IMR-90 (cell line): ENCODE results near the gene KCNK7. TPM values are rescaled to one million over a fixed set of nuclear protein-coding genes. Genes with fewer than 3 reads are reported as not detected.

Experiments
- ATAC-seq: fragments of 200-7000 bp; cut with Tn5 transposase; 2 replicates; pipeline ENCODE4 v1.9.1; 2020; ENCODE audit warnings: low read depth, mild to moderate bottlenecking, moderate library complexity
- BruUV-seq: library from RNA; stranded (reverse); fragments of 400-500 nt; replicated peaks from 2 replicates; lab custom pipeline; 2021; lab: Mats Ljungman, UMichigan
- CTCF ChIA-PET: fragments of 300-600 bp; formaldehyde crosslinking; extraction: SDS; loops from one replicate; lab custom pipeline; 2021; ENCODE audit warnings: antibody characterized with exemption; lab: Yijun Ruan, JAX
- POLR2A ChIA-PET: fragments of 300-600 bp; sonication (Branson Sonifier 250); formaldehyde crosslinking; loops from one replicate; lab custom pipeline; 2022; ENCODE audit warnings: antibody characterized with exemption; ENCODE audit not compliant: unreplicated experiment; lab: Charles Lee
- DNase-seq: peaks from one replicate; pipeline ENCODE4 v3.0.0; 2013
- H2AFZ ChIP-seq: replicated peaks from 2 replicates; pipeline ENCODE3; 2013; ENCODE audit warnings: low read length, mild to moderate bottlenecking; ENCODE audit not compliant: poor library complexity
- H2AK5ac ChIP-seq: 2 replicates; pipeline ENCODE4 v1.6.1; 2013; ENCODE audit warnings: low read depth, low read length, inconsistent platforms
- H2AK9ac ChIP-seq: replicated peaks from 2 replicates; pipeline ENCODE3; 2013; ENCODE audit warnings: mild to moderate bottlenecking, low read depth, low read length, moderate library complexity; ENCODE audit not compliant: poor library complexity
- H2BK120ac ChIP-seq: 2 replicates; pipeline ENCODE4 v1.6.1; 2013; ENCODE audit warnings: low read depth, low read length, inconsistent platforms
- H2BK15ac ChIP-seq: 3 replicates; pipeline ENCODE4 v1.6.1; 2013; ENCODE audit warnings: low read depth, low read length, inconsistent platforms
- H2BK20ac ChIP-seq: 2 replicates; pipeline ENCODE4 v1.6.1; 2013; ENCODE audit warnings: low read depth, mild to moderate bottlenecking, inconsistent platforms, low read length, moderate library complexity
- H2BK5ac ChIP-seq: 2 replicates; pipeline ENCODE4 v1.6.1; 2013; ENCODE audit warnings: mild to moderate bottlenecking, low read depth, low read length, inconsistent platforms; ENCODE audit not compliant: poor library complexity, severe bottlenecking
- H3K14ac ChIP-seq: replicated peaks from 2 replicates; pipeline ENCODE4 v1.6.1; 2013; ENCODE audit warnings: low read depth, low read length, inconsistent platforms
- H3K18ac ChIP-seq: 2 replicates; pipeline ENCODE4 v1.6.1; 2013; ENCODE audit warnings: low read depth, low read length, control low read depth
- H3K23ac ChIP-seq: 2 replicates; pipeline ENCODE4 v1.6.1; 2013; ENCODE audit warnings: low read depth, low read length, inconsistent platforms
- H3K27ac ChIP-seq: 2 replicates; pipeline ENCODE4 v1.5.1; 2013; ENCODE audit warnings: mild to moderate bottlenecking, control low read depth, low read length; ENCODE audit not compliant: insufficient read depth
- H3K27me3 ChIP-seq: 2 replicates; pipeline ENCODE4 v1.6.1; 2013; ENCODE audit warnings: low read length; ENCODE audit not compliant: control insufficient read depth, insufficient read depth
- H3K36me3 ChIP-seq: 2 replicates; pipeline ENCODE4 v1.6.1; 2013; ENCODE audit warnings: low read length, mixed read lengths; ENCODE audit not compliant: control insufficient read depth, insufficient read depth
- H3K4ac ChIP-seq: 2 replicates; pipeline ENCODE4 v1.6.1; 2013; ENCODE audit warnings: low read depth, low read length, inconsistent platforms
- H3K4me1 ChIP-seq: 2 replicates; pipeline ENCODE4 v1.6.1; 2013; ENCODE audit warnings: low read length, mixed read lengths; ENCODE audit not compliant: control insufficient read depth, insufficient read depth
- H3K4me2 ChIP-seq: 2 replicates; pipeline ENCODE4 v1.6.1; 2013; ENCODE audit warnings: low read depth, mild to moderate bottlenecking, control low read depth, low read length, moderate library complexity
- H3K4me3 ChIP-seq: 2 replicates; pipeline ENCODE4 v1.5.1; 2013; ENCODE audit warnings: low read depth, mild to moderate bottlenecking, control low read depth, low read length, moderate library complexity; ENCODE audit not compliant: insufficient read depth
- H3K56ac ChIP-seq: 2 replicates; pipeline ENCODE4 v1.6.1; 2013; ENCODE audit warnings: low read length, inconsistent platforms; ENCODE audit not compliant: insufficient read depth; ENCODE audit errors: extremely low read depth
- H3K79me1 ChIP-seq, 2 experiments: 2 replicates each; pipeline ENCODE4 v1.6.1; 2013; ENCODE audit warnings: low read length in 2 of 2, inconsistent platforms in 1 of 2, low read depth in 1 of 2
- H3K9ac ChIP-seq: 2 replicates; pipeline ENCODE4 v1.6.1; 2013; ENCODE audit warnings: low read depth, low read length, control low read depth
- H3K9me1 ChIP-seq: 2 replicates; pipeline ENCODE4 v1.6.1; 2013; ENCODE audit warnings: low read length, inconsistent platforms; ENCODE audit not compliant: insufficient read depth
- H3K9me3 ChIP-seq: 2 replicates; pipeline ENCODE4 v1.6.1; 2013; ENCODE audit warnings: low read length; ENCODE audit not compliant: control insufficient read depth, insufficient read depth
- H4K20me1 ChIP-seq: 2 replicates; pipeline ENCODE4 v1.6.1; 2013; ENCODE audit warnings: low read length, inconsistent platforms; ENCODE audit not compliant: insufficient read depth
- H4K5ac ChIP-seq: 2 replicates; pipeline ENCODE4 v1.6.1; 2013; ENCODE audit warnings: mild to moderate bottlenecking, low read depth, low read length, control low read depth
- H4K8ac ChIP-seq, 2 experiments: 2 replicates each; pipeline ENCODE4 v1.6.1; 2013; ENCODE audit warnings: low read depth in 2 of 2, low read length in 2 of 2, control low read depth in 1 of 2, inconsistent platforms in 1 of 2
- H4K91ac ChIP-seq: 2 replicates; pipeline ENCODE4 v1.6.1; 2013; ENCODE audit warnings: low read depth, low read length, inconsistent platforms; ENCODE audit not compliant: insufficient read depth
- BHLHE40 ChIP-seq: fragments of 150-350 bp; IDR thresholded peaks from 2 replicates; pipeline ENCODE4 v1.6.1; 2016; ENCODE audit warnings: mild to moderate bottlenecking, low read depth, low read length
- CEBPB ChIP-seq: IDR thresholded peaks from 2 replicates; pipeline ENCODE4 v1.6.1; 2012; ENCODE audit warnings: low read depth, low read length, improper control_type of control experiment
- CHD1 ChIP-seq: IDR thresholded peaks from 2 replicates; pipeline ENCODE4 v1.6.1; 2012; ENCODE audit warnings: low read depth, low read length, improper control_type of control experiment
- FOS ChIP-seq: fragments of 150-350 bp; IDR thresholded peaks from 2 replicates; pipeline ENCODE4 v1.6.1; 2016; ENCODE audit warnings: low read depth, low read length
- MAFK ChIP-seq: IDR thresholded peaks from 2 replicates; pipeline ENCODE4 v1.6.1; 2012; ENCODE audit warnings: low read depth, low read length, improper control_type of control experiment
- MAZ ChIP-seq: IDR thresholded peaks from 2 replicates; pipeline ENCODE4 v1.6.1; 2012; ENCODE audit warnings: low read depth, mild to moderate bottlenecking, low read length, improper control_type of control experiment, moderate library complexity, borderline replicate concordance
- NFE2L2 ChIP-seq: fragments of 150-350 bp; IDR thresholded peaks from 2 replicates; pipeline ENCODE4 v1.6.1; 2016; ENCODE audit warnings: low read depth, mild to moderate bottlenecking, low read length
- POLR2A ChIP-seq: IDR thresholded peaks from 2 replicates; pipeline ENCODE4 v1.6.1; 2012; ENCODE audit warnings: mild to moderate bottlenecking, low read depth, low read length
- RAD21 ChIP-seq: IDR thresholded peaks from 2 replicates; pipeline ENCODE4 v1.6.1; 2012; ENCODE audit warnings: low read length, improper control_type of control experiment
- RCOR1 ChIP-seq: IDR thresholded peaks from 2 replicates; pipeline ENCODE4 v1.6.1; 2012; ENCODE audit warnings: mild to moderate bottlenecking, low read length, improper control_type of control experiment; ENCODE audit not compliant: insufficient replicate concordance
- RFX5 ChIP-seq: IDR thresholded peaks from 2 replicates; pipeline ENCODE4 v1.8.0; 2012; ENCODE audit warnings: low read depth, mild to moderate bottlenecking, low read length, moderate library complexity
- SMC3 ChIP-seq: fragments of 150-350 bp; IDR thresholded peaks from 2 replicates; pipeline ENCODE4 v1.6.1; 2016; ENCODE audit warnings: low read depth, mild to moderate bottlenecking, antibody characterized with exemption, low read length, moderate library complexity
- WGBS, 2 experiments: methylation state at CpG; one replicate each; pipeline versions ENCODE4 v1.1.5 to v1.1.7; 2013; ENCODE audit warnings: missing lambda C conversion rate in 2 of 2; ENCODE audit not compliant: insufficient read length in 1 of 2; ENCODE audit errors: extremely low coverage in 2 of 2; 5-methylcytosine and 5-hydroxymethylcytosine counted together
- dilution Hi-C: fragments of 300-500 bp; cut with HindIII; formaldehyde crosslinking; loops from one replicate; pipeline ENCODE4 v1.14.3; 2018; ENCODE audit warnings: low sequenced_read_pairs; ENCODE audit not compliant: unreplicated experiment
- in situ Hi-C: fragments of 300-500 bp; cut with MboI; formaldehyde crosslinking; loops from 3 replicates; pipeline ENCODE4 v1.14.3; 2019; ENCODE audit warnings: low sequenced_read_pairs, inconsistent platforms, mixed read lengths
- intact Hi-C: fragments of 100-400 bp; cut with micrococcal nuclease; formaldehyde crosslinking; loops from 2 replicates; pipeline ENCODE4 v1.10.0; 2022
- polyA plus RNA-seq, 3 experiments: library from polyadenylated mRNA; depleted of rRNA; stranded (reverse); fragments of >200 nt; gene quantifications; 2 replicates each; pipeline ENCODE4 v1.2.3, GENCODE V29; 2012; ENCODE audit warnings: low replicate concordance in 1 of 3
- total RNA-seq: library from RNA; depleted of rRNA; stranded (reverse); fragments of >200 nt; gene quantifications from 2 replicates; pipeline ENCODE4 v1.2.3, GENCODE V29; 2012
- TF ChIP-seq, protein P1 (sequence below): fragments of 150-350 bp; IDR thresholded peaks from 2 replicates; pipeline ENCODE4 v1.6.1; 2017; ENCODE audit warnings: mild to moderate bottlenecking, antibody characterized with exemption, low read length, low read depth
- TF ChIP-seq, protein P2 (sequence below): fragments of 150-350 bp; IDR thresholded peaks from 2 replicates; pipeline ENCODE4 v1.6.1; 2016; ENCODE audit warnings: low read depth, mild to moderate bottlenecking, low read length, moderate library complexity, borderline replicate concordance
- TF ChIP-seq, protein P3 (sequence below): conservative IDR thresholded peaks from 2 replicates; pipeline ENCODE4 v1.5.1; 2012; ENCODE audit warnings: mild to moderate bottlenecking, low read depth, low read length, improper control_type of control experiment

Gene KCNK7
- total and polyA plus RNA-seq, 2 of the 4 experiments (the other 2 are of a cell fraction): 0.09 TPM; not detected in 1

DNA sequence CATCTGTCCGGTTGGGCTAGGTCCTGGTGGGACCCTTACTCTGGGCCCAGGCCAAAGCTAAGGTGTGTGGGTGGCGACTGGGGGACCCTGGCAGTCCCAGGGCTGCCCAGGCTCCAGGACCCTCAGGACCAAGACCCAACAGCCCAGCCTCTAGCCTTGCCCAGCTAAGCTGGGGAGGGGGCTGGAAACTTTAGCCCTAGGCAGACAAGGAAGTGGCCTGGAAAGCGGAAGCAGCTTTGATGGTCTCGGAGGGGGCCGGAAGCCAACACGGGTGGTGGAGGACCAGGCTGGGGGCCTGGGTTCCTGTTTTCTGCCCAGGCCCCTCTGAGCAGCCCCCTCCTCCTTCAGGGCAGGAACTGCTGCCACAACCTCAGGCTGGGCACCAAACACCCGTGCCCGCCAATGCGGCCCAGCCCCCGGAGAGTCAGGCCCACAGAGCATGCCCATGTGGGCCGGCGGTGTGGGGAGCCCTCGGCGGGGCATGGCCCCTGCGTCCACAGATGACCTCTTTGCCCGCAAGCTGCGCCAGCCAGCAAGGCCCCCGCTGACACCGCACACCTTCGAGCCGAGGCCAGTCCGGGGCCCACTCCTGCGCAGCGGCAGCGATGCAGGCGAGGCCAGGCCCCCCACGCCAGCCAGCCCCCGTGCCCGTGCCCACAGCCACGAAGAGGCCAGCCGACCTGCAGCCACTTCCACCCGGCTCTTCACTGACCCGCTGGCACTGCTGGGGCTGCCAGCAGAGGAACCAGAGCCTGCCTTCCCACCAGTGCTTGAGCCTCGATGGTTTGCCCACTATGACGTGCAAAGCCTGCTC, 45.1 kb upstream of the KCNK7 start:
- H2AK9ac ChIP-seq: no peak overlapping the region
- no TSS peak for BruUV-seq
- H3K23ac ChIP-seq: no peak overlapping the region
- H4K5ac ChIP-seq: no peak overlapping the region
- H3K4ac ChIP-seq: no peak overlapping the region
- no peak overlapping the region for H3K9ac ChIP-seq
- H3K4me2 ChIP-seq: no peak overlapping the region
- H2BK20ac ChIP-seq: no peak overlapping the region
- no peak overlapping the region for H4K91ac ChIP-seq
- H2BK5ac ChIP-seq: no peak overlapping the region
- dilution Hi-C loops (no loop called here), intact Hi-C loops (no loop called here), in situ Hi-C loops (no loop called here)
- no peaks in the 10 kb centered on the region for H3K9me3 ChIP-seq
- peaks cover 26% of the 10 kb centered on the region; the same call in 1 of the 2 replicates for H4K20me1 ChIP-seq
- H3K14ac ChIP-seq: no peak overlapping the region
- DNase-seq (no peak), ATAC-seq (no peak)
- peaks cover 14% of the 10 kb centered on the region for H3K4me1 ChIP-seq
- no peak overlapping the region for H2BK120ac ChIP-seq
- no peak overlapping the region for H3K56ac ChIP-seq
- H2AFZ ChIP-seq: no peak overlapping the region
- ChIA-PET POLR2A (no interaction called here), CTCF (no interaction called here)
- peaks cover 15% of the 10 kb centered on the region for H3K9me1 ChIP-seq
- peaks cover 20% of the 10 kb centered on the region for H3K36me3 ChIP-seq
- peaks cover 16 to 56% of the 10 kb centered on the region in 2 experiments for H3K79me1 ChIP-seq
- no peak overlapping the region for H3K27ac ChIP-seq
- no peak overlapping the region for H2BK15ac ChIP-seq
- H2AK5ac ChIP-seq: no peak overlapping the region
- H4K8ac ChIP-seq: no peak overlapping the region
- 96% methylated on average over 29 of the region's 35 CpGs; no CpG with 5 or more reads in 1 of the 2 experiments for WGBS, 2 experiments
- no peaks in the 10 kb centered on the region for H3K27me3 ChIP-seq
- no peak overlapping the region for H3K4me3 ChIP-seq
- no peak overlapping the region for H3K18ac ChIP-seq
- TF ChIP-seq MAZ: no peak
- no peak for TF ChIP-seq SMC3
- TF ChIP-seq, protein P1, sequence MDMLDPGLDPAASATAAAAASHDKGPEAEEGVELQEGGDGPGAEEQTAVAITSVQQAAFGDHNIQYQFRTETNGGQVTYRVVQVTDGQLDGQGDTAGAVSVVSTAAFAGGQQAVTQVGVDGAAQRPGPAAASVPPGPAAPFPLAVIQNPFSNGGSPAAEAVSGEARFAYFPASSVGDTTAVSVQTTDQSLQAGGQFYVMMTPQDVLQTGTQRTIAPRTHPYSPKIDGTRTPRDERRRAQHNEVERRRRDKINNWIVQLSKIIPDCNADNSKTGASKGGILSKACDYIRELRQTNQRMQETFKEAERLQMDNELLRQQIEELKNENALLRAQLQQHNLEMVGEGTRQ: no peak
- no peak for TF ChIP-seq CEBPB
- TF ChIP-seq CHD1: no peak
- TF ChIP-seq RFX5: no peak
- TF ChIP-seq, protein P2, sequence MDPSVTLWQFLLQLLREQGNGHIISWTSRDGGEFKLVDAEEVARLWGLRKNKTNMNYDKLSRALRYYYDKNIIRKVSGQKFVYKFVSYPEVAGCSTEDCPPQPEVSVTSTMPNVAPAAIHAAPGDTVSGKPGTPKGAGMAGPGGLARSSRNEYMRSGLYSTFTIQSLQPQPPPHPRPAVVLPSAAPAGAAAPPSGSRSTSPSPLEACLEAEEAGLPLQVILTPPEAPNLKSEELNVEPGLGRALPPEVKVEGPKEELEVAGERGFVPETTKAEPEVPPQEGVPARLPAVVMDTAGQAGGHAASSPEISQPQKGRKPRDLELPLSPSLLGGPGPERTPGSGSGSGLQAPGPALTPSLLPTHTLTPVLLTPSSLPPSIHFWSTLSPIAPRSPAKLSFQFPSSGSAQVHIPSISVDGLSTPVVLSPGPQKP: no peak
- TF ChIP-seq, protein P3, sequence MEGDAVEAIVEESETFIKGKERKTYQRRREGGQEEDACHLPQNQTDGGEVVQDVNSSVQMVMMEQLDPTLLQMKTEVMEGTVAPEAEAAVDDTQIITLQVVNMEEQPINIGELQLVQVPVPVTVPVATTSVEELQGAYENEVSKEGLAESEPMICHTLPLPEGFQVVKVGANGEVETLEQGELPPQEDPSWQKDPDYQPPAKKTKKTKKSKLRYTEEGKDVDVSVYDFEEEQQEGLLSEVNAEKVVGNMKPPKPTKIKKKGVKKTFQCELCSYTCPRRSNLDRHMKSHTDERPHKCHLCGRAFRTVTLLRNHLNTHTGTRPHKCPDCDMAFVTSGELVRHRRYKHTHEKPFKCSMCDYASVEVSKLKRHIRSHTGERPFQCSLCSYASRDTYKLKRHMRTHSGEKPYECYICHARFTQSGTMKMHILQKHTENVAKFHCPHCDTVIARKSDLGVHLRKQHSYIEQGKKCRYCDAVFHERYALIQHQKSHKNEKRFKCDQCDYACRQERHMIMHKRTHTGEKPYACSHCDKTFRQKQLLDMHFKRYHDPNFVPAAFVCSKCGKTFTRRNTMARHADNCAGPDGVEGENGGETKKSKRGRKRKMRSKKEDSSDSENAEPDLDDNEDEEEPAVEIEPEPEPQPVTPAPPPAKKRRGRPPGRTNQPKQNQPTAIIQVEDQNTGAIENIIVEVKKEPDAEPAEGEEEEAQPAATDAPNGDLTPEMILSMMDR: no peak
- no peak for TF ChIP-seq MAFK
- no peak for TF ChIP-seq RAD21
- no peak for TF ChIP-seq POLR2A
- no peak for TF ChIP-seq BHLHE40
- TF ChIP-seq FOS: no peak
- TF ChIP-seq NFE2L2: no peak
- TF ChIP-seq RCOR1: no peak
